ENCODE data around the gene ZNF512B. TPM values are rescaled to one million over a fixed set of nuclear protein-coding genes. Genes with fewer than 3 reads are reported as not detected.
A peak's percentile ranks its signal among the peaks of the same experiment; 100 is the strongest.

Gene ZNF512B
- total and polyA plus RNA-seq, 2 experiments from 2014 or later: 6.1 to 28.8 TPM

- DNase-seq (ENCODE audit: low spot score) (no peak), ATAC-seq (no peak)
- peaks cover 23% of the 10 kb centered on the region for H3K36me3 Mint-ChIP-seq (ENCODE audit: low read depth)
- peaks cover 27% of the 10 kb centered on the region for H3F3A ChIP-seq (replicated peaks; ENCODE audit: low read depth)
- no peak overlapping the region for H3K4me3 ChIP-seq
- H3K9me2 ChIP-seq (ENCODE audit: insufficient read depth): no peaks in the 10 kb centered on the region
- no peak overlapping the region for H3K4me2 ChIP-seq
- peaks cover 8% of the 10 kb centered on the region; the same call in 1 of the 3 replicates for H3K9me3 Mint-ChIP-seq
- H3K27ac ChIP-seq (ENCODE audit: low read depth): no peak overlapping the region
- H3K27ac Mint-ChIP-seq: peak overlapping the region; percentile 89
- peaks cover 11% of the 10 kb centered on the region for H4K20me1 ChIP-seq (replicated peaks; ENCODE audit: insufficient read depth)
- H3K4me3 Mint-ChIP-seq: no peak overlapping the region; the same call in 2 of the 3 replicates
- peaks cover 51% of the 10 kb centered on the region for H3K79me2 ChIP-seq (replicated peaks; ENCODE audit: insufficient read depth)
- H3K27me3 ChIP-seq (ENCODE audit: insufficient read depth): no peaks in the 10 kb centered on the region
- TF ChIP-seq ZNF331 (CRISPR knock-in tag; IDR thresholded peaks at IDR 0.05; ENCODE audit: low read depth) (no peak), STAT1 (IDR thresholded peaks at IDR 0.05; ENCODE audit: unreplicated experiment) (no peak), EZH2 (IDR thresholded peaks at IDR 0.05; ENCODE audit: low read depth, unreplicated experiment) (no peak), NANOG (IDR thresholded peaks at IDR 0.05; ENCODE audit: borderline replicate concordance) (no peak), POLR2AphosphoS5 (IDR thresholded peaks at IDR 0.05; ENCODE audit: low read depth) (no peak), JUNB (IDR thresholded peaks at IDR 0.05; ENCODE audit: unreplicated experiment) (no peak), EZH2phosphoT487 (IDR thresholded peaks at IDR 0.05; ENCODE audit: unreplicated experiment) (no peak)
- TF ChIP-seq, protein P1, sequence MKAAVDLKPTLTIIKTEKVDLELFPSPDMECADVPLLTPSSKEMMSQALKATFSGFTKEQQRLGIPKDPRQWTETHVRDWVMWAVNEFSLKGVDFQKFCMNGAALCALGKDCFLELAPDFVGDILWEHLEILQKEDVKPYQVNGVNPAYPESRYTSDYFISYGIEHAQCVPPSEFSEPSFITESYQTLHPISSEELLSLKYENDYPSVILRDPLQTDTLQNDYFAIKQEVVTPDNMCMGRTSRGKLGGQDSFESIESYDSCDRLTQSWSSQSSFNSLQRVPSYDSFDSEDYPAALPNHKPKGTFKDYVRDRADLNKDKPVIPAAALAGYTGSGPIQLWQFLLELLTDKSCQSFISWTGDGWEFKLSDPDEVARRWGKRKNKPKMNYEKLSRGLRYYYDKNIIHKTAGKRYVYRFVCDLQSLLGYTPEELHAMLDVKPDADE (IDR thresholded peaks at IDR 0.05): no peak
- TF ChIP-seq, protein P2, sequence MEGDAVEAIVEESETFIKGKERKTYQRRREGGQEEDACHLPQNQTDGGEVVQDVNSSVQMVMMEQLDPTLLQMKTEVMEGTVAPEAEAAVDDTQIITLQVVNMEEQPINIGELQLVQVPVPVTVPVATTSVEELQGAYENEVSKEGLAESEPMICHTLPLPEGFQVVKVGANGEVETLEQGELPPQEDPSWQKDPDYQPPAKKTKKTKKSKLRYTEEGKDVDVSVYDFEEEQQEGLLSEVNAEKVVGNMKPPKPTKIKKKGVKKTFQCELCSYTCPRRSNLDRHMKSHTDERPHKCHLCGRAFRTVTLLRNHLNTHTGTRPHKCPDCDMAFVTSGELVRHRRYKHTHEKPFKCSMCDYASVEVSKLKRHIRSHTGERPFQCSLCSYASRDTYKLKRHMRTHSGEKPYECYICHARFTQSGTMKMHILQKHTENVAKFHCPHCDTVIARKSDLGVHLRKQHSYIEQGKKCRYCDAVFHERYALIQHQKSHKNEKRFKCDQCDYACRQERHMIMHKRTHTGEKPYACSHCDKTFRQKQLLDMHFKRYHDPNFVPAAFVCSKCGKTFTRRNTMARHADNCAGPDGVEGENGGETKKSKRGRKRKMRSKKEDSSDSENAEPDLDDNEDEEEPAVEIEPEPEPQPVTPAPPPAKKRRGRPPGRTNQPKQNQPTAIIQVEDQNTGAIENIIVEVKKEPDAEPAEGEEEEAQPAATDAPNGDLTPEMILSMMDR (conservative IDR thresholded peaks at IDR 0.05; ENCODE audit: low read depth in 2 of 2): no peak
- peaks cover 22% of the 10 kb centered on the region for H3K4me1 Mint-ChIP-seq
- H3K36me3 ChIP-seq (ENCODE audit: insufficient read depth): no peaks in the 10 kb centered on the region
- no peak overlapping the region for H2AFZ ChIP-seq
- H3K4me1 ChIP-seq (ENCODE audit: insufficient read depth): peaks cover 21% of the 10 kb centered on the region; the same call in 1 of the 2 replicates
- H3K27me3 Mint-ChIP-seq (ENCODE audit: insufficient read depth, low read depth, poor library complexity): peaks cover 25% of the 10 kb centered on the region
These were observed 22.6 kb downstream of the ZNF512B start for GRCh38 chr20:63946986-63947637.

DNA sequence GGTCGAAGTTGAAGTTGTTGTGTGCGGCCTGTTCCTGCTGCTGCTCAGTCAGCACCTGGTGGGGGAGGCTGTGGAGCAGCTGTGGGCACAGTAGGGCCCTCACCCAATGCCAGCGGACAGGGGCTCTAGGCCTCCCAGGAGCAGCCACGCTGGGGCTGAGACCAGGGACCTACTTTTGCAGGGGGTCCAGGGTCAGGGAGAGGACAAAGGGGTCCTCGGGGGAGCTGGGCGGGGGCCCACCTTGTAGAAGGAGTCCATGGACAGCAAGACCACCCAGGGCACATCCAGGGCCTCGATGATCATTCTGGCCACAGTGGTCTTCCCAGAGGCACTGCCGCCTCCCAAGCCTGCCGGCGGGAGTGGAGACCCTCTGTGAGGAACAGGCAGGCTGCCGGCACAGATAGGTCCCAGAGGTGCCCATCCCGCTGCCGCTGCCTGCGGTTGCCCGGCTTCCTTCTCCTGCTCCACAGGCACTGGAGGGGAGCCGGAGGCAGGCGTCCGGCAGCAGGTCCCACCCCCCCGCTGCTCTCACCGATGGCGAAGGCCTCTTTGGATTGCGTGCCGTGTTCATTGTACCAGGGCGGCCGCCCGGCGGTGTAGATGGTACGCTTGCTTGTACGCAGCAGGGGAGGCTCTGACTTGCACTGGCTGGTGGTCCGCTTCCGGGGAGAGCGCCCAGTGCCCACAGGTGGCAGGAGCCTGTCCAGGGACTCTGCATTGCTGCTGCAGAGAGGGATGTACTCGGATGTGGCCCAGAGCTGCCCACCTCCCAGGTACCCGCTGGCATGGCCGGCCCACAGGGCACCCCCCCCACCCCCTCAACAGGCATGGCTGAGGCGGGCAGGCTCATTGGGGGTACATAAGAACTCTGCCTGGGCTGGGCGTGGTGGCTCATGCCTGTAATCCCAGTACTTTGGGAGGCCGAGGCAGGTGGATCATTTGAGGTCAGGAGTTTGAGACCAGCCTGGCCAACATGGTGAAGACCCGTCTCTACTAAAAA is 23.5 kb downstream of the ZNF512B start:
- Histone ChIP-seq H3K4me1 (ENCODE audit: insufficient read depth) (peaks cover 21% of the 10 kb centered on the region; the same call in 1 of the 2 replicates), H3K36me3 (ENCODE audit: insufficient read depth) (no peaks in the 10 kb centered on the region), H2AFZ (no peak overlapping the region), H3K27me3 (ENCODE audit: insufficient read depth) (no peaks in the 10 kb centered on the region), H4K20me1 (replicated peaks; ENCODE audit: insufficient read depth) (peaks cover 11% of the 10 kb centered on the region), H3K9me2 (ENCODE audit: insufficient read depth) (no peaks in the 10 kb centered on the region), H3K79me2 (replicated peaks; ENCODE audit: insufficient read depth) (peaks cover 44% of the 10 kb centered on the region), H3F3A (replicated peaks; ENCODE audit: low read depth) (peaks cover 27% of the 10 kb centered on the region), H3K27ac (ENCODE audit: low read depth) (no peak overlapping the region), H3K4me3 (no peak overlapping the region), H3K4me2 (no peak overlapping the region)
- Mint-ChIP-seq H3K4me3 (no peak overlapping the region), H3K27ac (no peak overlapping the region), H3K36me3 (ENCODE audit: low read depth) (peaks cover 23% of the 10 kb centered on the region), H3K9me3 (peaks cover 8% of the 10 kb centered on the region; the same call in 1 of the 3 replicates), H3K4me1 (peaks cover 22% of the 10 kb centered on the region), H3K27me3 (ENCODE audit: insufficient read depth, low read depth, poor library complexity) (peaks cover 28% of the 10 kb centered on the region)
- ATAC-seq (no peak), DNase-seq (ENCODE audit: low spot score) (no peak)
- TF ChIP-seq EZH2 (IDR thresholded peaks at IDR 0.05; ENCODE audit: low read depth, unreplicated experiment) (no peak), ZNF331 (CRISPR knock-in tag; IDR thresholded peaks at IDR 0.05; ENCODE audit: low read depth) (no peak), JUNB (IDR thresholded peaks at IDR 0.05; ENCODE audit: unreplicated experiment) (no peak), NANOG (IDR thresholded peaks at IDR 0.05; ENCODE audit: borderline replicate concordance) (no peak), REST (IDR thresholded peaks at IDR 0.05; ENCODE audit: unreplicated experiment) (no peak), EZH2phosphoT487 (IDR thresholded peaks at IDR 0.05; ENCODE audit: unreplicated experiment) (no peak), ZNF114 (CRISPR knock-in tag; IDR thresholded peaks at IDR 0.05) (no peak), STAT1 (IDR thresholded peaks at IDR 0.05; ENCODE audit: unreplicated experiment) (no peak)
